ENCODE data around the gene HIBCH. TPM values are rescaled to one million over a fixed set of nuclear protein-coding genes. Genes with fewer than 3 reads are reported as not detected.

Gene HIBCH
- total RNA-seq, 2 donors from 2014 or later = 30.8 to 46.7 TPM

DNA sequence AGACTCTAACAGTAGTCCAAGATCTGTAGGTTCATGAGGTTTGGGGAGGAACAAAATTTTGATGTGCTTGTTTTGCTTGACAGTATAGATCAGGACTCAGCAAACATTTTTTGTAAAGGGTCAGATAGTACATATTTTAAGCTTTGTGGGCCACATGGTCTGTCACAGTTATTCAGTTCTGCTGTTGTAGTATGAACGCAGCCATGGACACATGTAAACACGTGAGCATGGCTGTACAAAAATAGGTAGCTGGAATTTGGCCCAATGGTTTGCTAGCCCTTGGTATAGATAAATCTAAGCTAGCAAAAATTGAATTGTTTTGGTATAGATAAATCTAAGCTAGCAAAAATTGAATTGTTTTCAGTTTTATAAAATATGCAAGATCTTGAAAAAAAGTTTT, 120.5 kb downstream of the HIBCH start:
- Histone ChIP-seq H3K4me3 (ENCODE audit: low read length) (no peak overlapping the region), H3K27me3 (ENCODE audit: control insufficient read depth, insufficient read depth, low read length, poor library complexity, severe bottlenecking) (peaks cover 9% of the 10 kb centered on the region), H3K9ac (ENCODE audit: extremely low read depth, low read length, poor library complexity, severe bottlenecking) (no peak overlapping the region), H3K4me1 (ENCODE audit: control insufficient read depth, insufficient read depth, low read length) (peaks cover 16% of the 10 kb centered on the region), H3K36me3 (ENCODE audit: control insufficient read depth, insufficient read depth, low read length) (peaks cover 33% of the 10 kb centered on the region), H3K9me3 (ENCODE audit: control insufficient read depth, low read length) (peaks cover 14% of the 10 kb centered on the region), H3K27ac (ENCODE audit: low read depth, low read length) (no peak overlapping the region)
- TF ChIP-seq, protein P1, sequence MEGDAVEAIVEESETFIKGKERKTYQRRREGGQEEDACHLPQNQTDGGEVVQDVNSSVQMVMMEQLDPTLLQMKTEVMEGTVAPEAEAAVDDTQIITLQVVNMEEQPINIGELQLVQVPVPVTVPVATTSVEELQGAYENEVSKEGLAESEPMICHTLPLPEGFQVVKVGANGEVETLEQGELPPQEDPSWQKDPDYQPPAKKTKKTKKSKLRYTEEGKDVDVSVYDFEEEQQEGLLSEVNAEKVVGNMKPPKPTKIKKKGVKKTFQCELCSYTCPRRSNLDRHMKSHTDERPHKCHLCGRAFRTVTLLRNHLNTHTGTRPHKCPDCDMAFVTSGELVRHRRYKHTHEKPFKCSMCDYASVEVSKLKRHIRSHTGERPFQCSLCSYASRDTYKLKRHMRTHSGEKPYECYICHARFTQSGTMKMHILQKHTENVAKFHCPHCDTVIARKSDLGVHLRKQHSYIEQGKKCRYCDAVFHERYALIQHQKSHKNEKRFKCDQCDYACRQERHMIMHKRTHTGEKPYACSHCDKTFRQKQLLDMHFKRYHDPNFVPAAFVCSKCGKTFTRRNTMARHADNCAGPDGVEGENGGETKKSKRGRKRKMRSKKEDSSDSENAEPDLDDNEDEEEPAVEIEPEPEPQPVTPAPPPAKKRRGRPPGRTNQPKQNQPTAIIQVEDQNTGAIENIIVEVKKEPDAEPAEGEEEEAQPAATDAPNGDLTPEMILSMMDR (conservative IDR thresholded peaks at IDR 0.05) = no peak
- H3K27me3 Mint-ChIP-seq (ENCODE audit: insufficient read depth) = no peaks in the 10 kb centered on the region
- 70 to 89% methylated on average over 2 of the region's 2 CpGs for WGBS, 2 experiments (ENCODE audit: insufficient coverage in 1 of 2, insufficient read length in 1 of 2)
- peaks cover 10% of the 10 kb centered on the region for H3K36me3 Mint-ChIP-seq (ENCODE audit: low read depth)
- no peak for DNase-seq
- peaks cover 29% of the 10 kb centered on the region for H3K4me1 Mint-ChIP-seq
- no peaks in the 10 kb centered on the region for H3K9me3 Mint-ChIP-seq
- H3K4me3 Mint-ChIP-seq = no peak overlapping the region
- no peak overlapping the region for H3K27ac Mint-ChIP-seq

DNA sequence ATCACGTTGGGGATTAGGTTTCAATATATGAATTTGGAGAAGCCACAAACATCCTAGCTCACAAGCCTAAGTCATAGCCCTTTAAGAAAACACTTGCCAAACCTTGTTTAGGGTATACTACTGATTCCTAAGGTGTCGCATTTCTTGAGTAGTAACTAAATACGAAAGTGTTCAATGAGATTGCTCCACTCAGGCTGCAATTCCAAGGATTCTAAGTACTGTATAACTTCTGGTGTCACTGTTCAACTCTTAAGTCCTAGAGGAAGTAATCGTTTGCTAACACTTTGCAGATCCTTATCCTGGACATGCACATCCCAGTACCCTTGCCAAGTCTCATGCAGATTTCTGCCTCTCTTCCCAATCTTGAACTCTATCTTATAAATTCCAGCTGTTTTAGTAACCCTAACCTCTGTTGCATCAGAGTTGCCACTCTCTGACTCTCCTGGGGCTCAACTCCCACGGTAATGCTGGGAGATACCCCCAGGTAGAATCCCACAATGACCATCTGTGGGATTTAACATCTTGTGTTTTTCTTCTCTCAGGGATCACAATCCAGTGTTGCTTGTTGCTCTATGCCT, 122.4 kb downstream of the HIBCH start:
- Mint-ChIP-seq H3K27me3 (ENCODE audit: insufficient read depth) (no peaks in the 10 kb centered on the region), H3K4me3 (no peak overlapping the region), H3K9me3 (no peaks in the 10 kb centered on the region), H3K36me3 (ENCODE audit: low read depth) (peaks cover 10% of the 10 kb centered on the region), H3K27ac (no peak overlapping the region), H3K4me1 (peaks cover 22% of the 10 kb centered on the region)
- Histone ChIP-seq H3K27ac (ENCODE audit: low read depth, low read length) (no peak overlapping the region), H3K4me1 (ENCODE audit: control insufficient read depth, insufficient read depth, low read length) (peaks cover 13% of the 10 kb centered on the region), H3K9ac (ENCODE audit: extremely low read depth, low read length, poor library complexity, severe bottlenecking) (no peak overlapping the region), H3K36me3 (ENCODE audit: control insufficient read depth, insufficient read depth, low read length) (peaks cover 31% of the 10 kb centered on the region), H3K9me3 (ENCODE audit: control insufficient read depth, low read length) (peaks cover 14% of the 10 kb centered on the region), H3K4me3 (ENCODE audit: low read length) (no peak overlapping the region), H3K27me3 (ENCODE audit: control insufficient read depth, insufficient read depth, low read length, poor library complexity, severe bottlenecking) (peaks cover 9% of the 10 kb centered on the region)
- TF ChIP-seq, protein P1 (conservative IDR thresholded peaks at IDR 0.05) = no peak
- 88 to 91% methylated on average over 3 to 5 of the region's 5 CpGs for WGBS, 2 experiments (ENCODE audit: insufficient coverage in 1 of 2, insufficient read length in 1 of 2)
- DNase-seq = no peak

- Mint-ChIP-seq H3K4me3 (no peak overlapping the region), H3K4me1 (no peaks in the 10 kb centered on the region), H3K36me3 (ENCODE audit: low read depth) (no peaks in the 10 kb centered on the region), H3K27me3 (ENCODE audit: insufficient read depth) (no peaks in the 10 kb centered on the region), H3K27ac (no peak overlapping the region), H3K9me3 (no peaks in the 10 kb centered on the region)
- 91 to 100% methylated on average over 1 to 2 of the region's 3 CpGs for WGBS, 2 experiments (ENCODE audit: insufficient coverage in 1 of 2, insufficient read length in 1 of 2)
- Histone ChIP-seq H3K9ac (ENCODE audit: extremely low read depth, low read length, poor library complexity, severe bottlenecking) (no peak overlapping the region), H3K27me3 (ENCODE audit: control insufficient read depth, insufficient read depth, low read length, poor library complexity, severe bottlenecking) (no peaks in the 10 kb centered on the region), H3K9me3 (ENCODE audit: control insufficient read depth, low read length) (no peaks in the 10 kb centered on the region), H3K4me3 (ENCODE audit: low read length) (no peak overlapping the region), H3K27ac (ENCODE audit: low read depth, low read length) (no peak overlapping the region), H3K4me1 (ENCODE audit: control insufficient read depth, insufficient read depth, low read length) (no peaks in the 10 kb centered on the region), H3K36me3 (ENCODE audit: control insufficient read depth, insufficient read depth, low read length) (no peaks in the 10 kb centered on the region)
- DNase-seq = no peak
- TF ChIP-seq, protein P1 (conservative IDR thresholded peaks at IDR 0.05) = no peak
Measured at GRCh38 chr2:190190507-190191162, 129.0 kb downstream of the HIBCH start.
